HCT116 (cell line): ENCODE data around the gene ETV7. TPM values are rescaled to one million over a fixed set of nuclear protein-coding genes. Genes with fewer than 3 reads are reported as not detected.

ENCODE experiments used
- ATAC-seq: fragments of 200-7000 bp; cut with Tn5 transposase; 2 replicates; pipeline ENCODE4 v1.9.1; 2020; ENCODE audit warnings: mild to moderate bottlenecking, moderate library complexity
- BruUV-seq: library from RNA; stranded (reverse); fragments of 400-500 nt; replicated peaks from 2 replicates; lab custom pipeline; 2021; lab: Mats Ljungman, UMichigan
- CTCF ChIA-PET: fragments of 300-600 bp; sonication (Branson Sonifier 250); formaldehyde crosslinking; loops from one replicate; lab custom pipeline; 2021; ENCODE audit warnings: antibody characterized with exemption; lab: Charles Lee
- POLR2A ChIA-PET: fragments of 300-600, 350-600 bp; sonication (Branson Sonifier 250); formaldehyde crosslinking; loops from one replicate; lab custom pipeline; 2021; ENCODE audit warnings: antibody characterized with exemption; lab: Charles Lee
- RAD21 ChIA-PET, 2 experiments: fragments of 300-600 bp; sonication (Branson Sonifier 250); formaldehyde crosslinking; loops; one replicate each; lab custom pipeline; 2023; ENCODE audit warnings: low total read pairs in 2 of 2; ENCODE audit not compliant: uncharacterized antibody in 2 of 2, unreplicated experiment in 2 of 2, low non-redundant PET in 1 of 2; lab: Charles Lee
- DNase-seq: peaks from one replicate; pipeline ENCODE4 v3.0.0-alpha.2; 2010; ENCODE audit warnings: low read depth, low spot score
- H2AFZ ChIP-seq: fragments of 200-600 bp; shearing (Covaris generic), sonication (generic); 2 replicates; pipeline ENCODE4 v1.6.1; 2017; ENCODE audit warnings: low read depth, mixed run types, mixed read lengths, antibody characterized with exemption, low read length; ENCODE audit not compliant: poor library complexity, severe bottlenecking
- H3K27ac ChIP-seq: 2 replicates; pipeline ENCODE4 v1.5.1; 2012; ENCODE audit warnings: low read depth, low read length
- H3K27me3 ChIP-seq: fragments of 200-600 bp; sonication (generic); 2 replicates; pipeline ENCODE4 v1.6.1; 2016; ENCODE audit warnings: mixed run types, low read length, mixed read lengths; ENCODE audit not compliant: insufficient read depth
- H3K36me3 ChIP-seq, 2 experiments: fragments of 200-500 bp in 1 of 2; fragments of 200-600 bp in 1 of 2; sonication (Bioruptor generic) in 1 of 2; sonication (generic) in 1 of 2; 2 replicates each; pipeline versions ENCODE4 v1.5.1 to v1.6.1; 2014 to 2016; ENCODE audit warnings: low read length in 2 of 2, inconsistent platforms in 1 of 2, mixed read lengths in 1 of 2, mixed run types in 1 of 2; ENCODE audit not compliant: insufficient read depth in 2 of 2, control insufficient read depth in 1 of 2
- H3K4me1 ChIP-seq, 2 experiments: fragments of 200-600 bp in 1 of 2; sonication (generic) in 1 of 2; 2 replicates each; pipeline versions ENCODE4 v1.5.1 to v1.6.1; 2012 to 2017; ENCODE audit warnings: low read length in 2 of 2, inconsistent platforms in 1 of 2, mild to moderate bottlenecking in 1 of 2, mixed read lengths in 1 of 2, mixed run types in 1 of 2, moderate library complexity in 1 of 2; ENCODE audit not compliant: insufficient read depth in 2 of 2, control insufficient read depth in 1 of 2
- H3K4me2 ChIP-seq: fragments of 200-600 bp; sonication (generic); 2 replicates; pipeline ENCODE4 v1.6.1; 2017; ENCODE audit warnings: mixed run types, low read length, mixed read lengths
- H3K4me3 ChIP-seq, 2 experiments: fragments of 200-600 bp in 1 of 2; sonication (generic) in 1 of 2; replicated peaks in 1 of 2; 2 replicates each; pipeline ENCODE4 v1.5.1; 2011 to 2016; ENCODE audit warnings: low read length in 2 of 2, control low read depth in 1 of 2, low read depth in 1 of 2, mild to moderate bottlenecking in 1 of 2, mixed read lengths in 1 of 2, mixed run types in 1 of 2
- H3K79me2 ChIP-seq: fragments of 200-600 bp; sonication (generic); 2 replicates; pipeline ENCODE4 v1.6.1; 2017; ENCODE audit warnings: mild to moderate bottlenecking, mixed run types, low read length, moderate library complexity, mixed read lengths; ENCODE audit not compliant: insufficient read depth
- H3K9ac ChIP-seq: fragments of 200-600 bp; sonication (generic); 2 replicates; pipeline ENCODE4 v1.6.1; 2016; ENCODE audit warnings: low read length, mixed read lengths
- H3K9me2 ChIP-seq: fragments of 200-600 bp; sonication (generic), shearing (Covaris generic); 2 replicates; pipeline ENCODE4 v1.6.1; 2017; ENCODE audit warnings: mixed run types, mild to moderate bottlenecking, moderate library complexity; ENCODE audit not compliant: insufficient read depth
- H3K9me3 ChIP-seq, 2 experiments: fragments of 200-500 bp in 1 of 2; fragments of 200-600 bp in 1 of 2; sonication (Bioruptor generic) in 1 of 2; sonication (generic) in 1 of 2; 2 replicates each; pipeline ENCODE4 v1.6.1; 2014 to 2017; ENCODE audit warnings: low read length in 2 of 2, mixed read lengths in 2 of 2, inconsistent platforms in 1 of 2, low read depth in 1 of 2, mild to moderate bottlenecking in 1 of 2, mixed run types in 1 of 2, moderate library complexity in 1 of 2; ENCODE audit not compliant: control insufficient read depth in 1 of 2, insufficient read depth in 1 of 2
- H4K20me1 ChIP-seq: fragments of 200-600 bp; sonication (generic), shearing (Covaris generic); 2 replicates; pipeline ENCODE4 v1.6.1; 2017; ENCODE audit warnings: mixed run types, mild to moderate bottlenecking, moderate library complexity; ENCODE audit not compliant: insufficient read depth
- CBX3 ChIP-seq: IDR thresholded peaks from 2 replicates; pipeline ENCODE4 v1.6.1; 2012; ENCODE audit warnings: low read depth
- CEBPB ChIP-seq: IDR thresholded peaks from 2 replicates; pipeline ENCODE4 v1.6.1; 2012; ENCODE audit warnings: low read depth
- EGR1 ChIP-seq: IDR thresholded peaks from 2 replicates; pipeline ENCODE4 v1.6.1; 2012; ENCODE audit warnings: low read depth
- EZH2 ChIP-seq: fragments of 200-600 bp; sonication (generic); IDR thresholded peaks from 2 replicates; pipeline ENCODE4 v1.6.1; 2017; ENCODE audit warnings: antibody characterized with exemption, mixed run types
- EZH2phosphoT487 ChIP-seq: fragments of 200-600 bp; IDR thresholded peaks from 2 replicates; pipeline ENCODE4 v1.6.1; 2018; ENCODE audit warnings: antibody characterized with exemption, borderline replicate concordance
- POLR2A ChIP-seq: IDR thresholded peaks from 2 replicates; pipeline ENCODE4 v1.7.0; 2011; ENCODE audit warnings: borderline replicate concordance; ENCODE audit not compliant: insufficient read depth, insufficient read length; ENCODE audit errors: extremely low read depth
- POLR2AphosphoS5 ChIP-seq: IDR thresholded peaks from 2 replicates; pipeline ENCODE4 v1.6.1; 2011; ENCODE audit warnings: mild to moderate bottlenecking, low read depth, low read length, moderate library complexity
- SIN3A ChIP-seq: IDR thresholded peaks from 2 replicates; pipeline ENCODE4 v1.6.1; 2012; ENCODE audit warnings: low read depth
- SP1 ChIP-seq: IDR thresholded peaks from 2 replicates; pipeline ENCODE4 v1.6.1; 2012; ENCODE audit warnings: low read depth
- SRF ChIP-seq: IDR thresholded peaks from 2 replicates; pipeline ENCODE4 v1.6.1; 2012; ENCODE audit warnings: low read depth
- TCF7L2 ChIP-seq: IDR thresholded peaks from 2 replicates; pipeline ENCODE4 v1.7.0; 2011; ENCODE audit warnings: borderline replicate concordance, inconsistent platforms; ENCODE audit not compliant: insufficient read depth, insufficient read length; ENCODE audit errors: extremely low read depth
- ZFX ChIP-seq: fragments of 450-650 bp; IDR thresholded peaks from 2 replicates; pipeline ENCODE4 v1.6.1; 2017
- ZNF274 ChIP-seq: fragments of 200-500 bp; sonication (Bioruptor generic); IDR thresholded peaks from 2 replicates; pipeline ENCODE4 v1.6.1; 2014; ENCODE audit warnings: mild to moderate bottlenecking, low read depth, low read length, inconsistent platforms
- intact Hi-C: fragments of 100-400 bp; cut with micrococcal nuclease; formaldehyde crosslinking; loops from 2 replicates; pipeline ENCODE4 v1.10.0; 2022
- total RNA-seq: library from RNA; stranded (reverse); gene quantifications from one replicate; pipeline ENCODE4 v1.2.1, GENCODE V29; 2021; ENCODE audit not compliant: unreplicated experiment
- TF ChIP-seq, protein P1 (sequence below): IDR thresholded peaks from 2 replicates; pipeline ENCODE4 v1.6.1; 2011; ENCODE audit warnings: mild to moderate bottlenecking, low read length, moderate library complexity; ENCODE audit not compliant: insufficient replicate concordance; ENCODE audit errors: extremely low read depth
- TF ChIP-seq, protein P2 (sequence below): IDR thresholded peaks from 2 replicates; pipeline ENCODE4 v1.6.1; 2012; ENCODE audit warnings: low read depth
- TF ChIP-seq, protein P3 (sequence below): IDR thresholded peaks from 2 replicates; pipeline ENCODE4 v1.6.1; 2012
- TF ChIP-seq, protein P4 (sequence below): IDR thresholded peaks from 2 replicates; pipeline ENCODE4 v1.6.1; 2012
- TF ChIP-seq, protein P5 (sequence below), 3 experiments: fragments of 200-600 bp in 1 of 3; sonication (generic) in 1 of 3; IDR thresholded peaks in 2 of 3; conservative IDR thresholded peaks in 1 of 3; 2 replicates each; pipeline ENCODE4 v1.5.1; 2012 to 2017; ENCODE audit warnings: low read depth in 2 of 3, low read length in 2 of 3, antibody characterized with exemption in 1 of 3, borderline replicate concordance in 1 of 3, control low read depth in 1 of 3, mild to moderate bottlenecking in 1 of 3, mixed read lengths in 1 of 3, mixed run types in 1 of 3, moderate library complexity in 1 of 3; ENCODE audit not compliant: insufficient read depth in 1 of 3

The ETV7 gene
- total RNA-seq, 1 experiment from 2014 or later = 1.0 TPM

DNA sequence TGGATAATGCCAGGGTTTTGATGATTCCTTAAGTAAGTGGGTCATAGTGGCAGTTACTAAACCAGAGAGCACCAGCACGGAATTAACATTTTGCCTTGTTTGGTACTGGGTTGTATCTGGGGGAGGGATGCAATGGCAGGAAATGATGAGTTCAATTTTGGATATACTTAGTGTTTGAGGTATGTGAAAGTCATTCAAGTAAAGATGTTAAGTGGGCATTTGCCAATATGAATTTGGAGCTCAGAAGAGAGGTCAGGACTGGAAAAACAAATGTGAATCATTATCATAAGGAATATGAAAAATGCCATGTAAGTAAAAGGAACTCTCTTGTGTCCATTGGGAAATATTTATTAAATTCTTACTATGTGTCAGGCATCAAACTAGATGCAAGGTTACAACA is 49.0 kb upstream of the ETV7 start:
- Histone ChIP-seq H3K27ac (no peak overlapping the region), H3K4me3 (no peak overlapping the region), H3K27me3 (no peaks in the 10 kb centered on the region), H3K36me3 (no peaks in the 10 kb centered on the region), H4K20me1 (no peaks in the 10 kb centered on the region), H2AFZ (no peak overlapping the region), H3K79me2 (no peaks in the 10 kb centered on the region), H3K4me2 (no peak overlapping the region), H3K4me1 (peaks cover 6 to 18% of the 10 kb centered on the region in 2 experiments), H3K9me3 (no peaks in the 10 kb centered on the region), H3K9me2 (no peaks in the 10 kb centered on the region), H3K9ac (no peak overlapping the region)
- TF ChIP-seq EZH2 = no peak
- TF ChIP-seq CBX3 = no peak
- TF ChIP-seq, protein P1, sequence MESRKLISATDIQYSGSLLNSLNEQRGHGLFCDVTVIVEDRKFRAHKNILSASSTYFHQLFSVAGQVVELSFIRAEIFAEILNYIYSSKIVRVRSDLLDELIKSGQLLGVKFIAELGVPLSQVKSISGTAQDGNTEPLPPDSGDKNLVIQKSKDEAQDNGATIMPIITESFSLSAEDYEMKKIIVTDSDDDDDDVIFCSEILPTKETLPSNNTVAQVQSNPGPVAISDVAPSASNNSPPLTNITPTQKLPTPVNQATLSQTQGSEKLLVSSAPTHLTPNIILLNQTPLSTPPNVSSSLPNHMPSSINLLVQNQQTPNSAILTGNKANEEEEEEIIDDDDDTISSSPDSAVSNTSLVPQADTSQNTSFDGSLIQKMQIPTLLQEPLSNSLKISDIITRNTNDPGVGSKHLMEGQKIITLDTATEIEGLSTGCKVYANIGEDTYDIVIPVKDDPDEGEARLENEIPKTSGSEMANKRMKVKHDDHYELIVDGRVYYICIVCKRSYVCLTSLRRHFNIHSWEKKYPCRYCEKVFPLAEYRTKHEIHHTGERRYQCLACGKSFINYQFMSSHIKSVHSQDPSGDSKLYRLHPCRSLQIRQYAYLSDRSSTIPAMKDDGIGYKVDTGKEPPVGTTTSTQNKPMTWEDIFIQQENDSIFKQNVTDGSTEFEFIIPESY = no peak
- no peak for TF ChIP-seq ZFX
- no peak for TF ChIP-seq POLR2AphosphoS5
- no peak for TF ChIP-seq SIN3A
- TF ChIP-seq, protein P2, sequence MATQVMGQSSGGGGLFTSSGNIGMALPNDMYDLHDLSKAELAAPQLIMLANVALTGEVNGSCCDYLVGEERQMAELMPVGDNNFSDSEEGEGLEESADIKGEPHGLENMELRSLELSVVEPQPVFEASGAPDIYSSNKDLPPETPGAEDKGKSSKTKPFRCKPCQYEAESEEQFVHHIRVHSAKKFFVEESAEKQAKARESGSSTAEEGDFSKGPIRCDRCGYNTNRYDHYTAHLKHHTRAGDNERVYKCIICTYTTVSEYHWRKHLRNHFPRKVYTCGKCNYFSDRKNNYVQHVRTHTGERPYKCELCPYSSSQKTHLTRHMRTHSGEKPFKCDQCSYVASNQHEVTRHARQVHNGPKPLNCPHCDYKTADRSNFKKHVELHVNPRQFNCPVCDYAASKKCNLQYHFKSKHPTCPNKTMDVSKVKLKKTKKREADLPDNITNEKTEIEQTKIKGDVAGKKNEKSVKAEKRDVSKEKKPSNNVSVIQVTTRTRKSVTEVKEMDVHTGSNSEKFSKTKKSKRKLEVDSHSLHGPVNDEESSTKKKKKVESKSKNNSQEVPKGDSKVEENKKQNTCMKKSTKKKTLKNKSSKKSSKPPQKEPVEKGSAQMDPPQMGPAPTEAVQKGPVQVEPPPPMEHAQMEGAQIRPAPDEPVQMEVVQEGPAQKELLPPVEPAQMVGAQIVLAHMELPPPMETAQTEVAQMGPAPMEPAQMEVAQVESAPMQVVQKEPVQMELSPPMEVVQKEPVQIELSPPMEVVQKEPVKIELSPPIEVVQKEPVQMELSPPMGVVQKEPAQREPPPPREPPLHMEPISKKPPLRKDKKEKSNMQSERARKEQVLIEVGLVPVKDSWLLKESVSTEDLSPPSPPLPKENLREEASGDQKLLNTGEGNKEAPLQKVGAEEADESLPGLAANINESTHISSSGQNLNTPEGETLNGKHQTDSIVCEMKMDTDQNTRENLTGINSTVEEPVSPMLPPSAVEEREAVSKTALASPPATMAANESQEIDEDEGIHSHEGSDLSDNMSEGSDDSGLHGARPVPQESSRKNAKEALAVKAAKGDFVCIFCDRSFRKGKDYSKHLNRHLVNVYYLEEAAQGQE = no peak
- TF ChIP-seq, protein P3, sequence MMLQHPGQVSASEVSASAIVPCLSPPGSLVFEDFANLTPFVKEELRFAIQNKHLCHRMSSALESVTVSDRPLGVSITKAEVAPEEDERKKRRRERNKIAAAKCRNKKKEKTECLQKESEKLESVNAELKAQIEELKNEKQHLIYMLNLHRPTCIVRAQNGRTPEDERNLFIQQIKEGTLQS = no peak
- TF ChIP-seq ZNF274 = no peak
- TF ChIP-seq EZH2phosphoT487 = no peak
- no peak for TF ChIP-seq SRF
- TF ChIP-seq CEBPB = no peak
- TF ChIP-seq, protein P4, sequence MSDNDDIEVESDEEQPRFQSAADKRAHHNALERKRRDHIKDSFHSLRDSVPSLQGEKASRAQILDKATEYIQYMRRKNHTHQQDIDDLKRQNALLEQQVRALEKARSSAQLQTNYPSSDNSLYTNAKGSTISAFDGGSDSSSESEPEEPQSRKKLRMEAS = no peak
- TF ChIP-seq, protein P5, sequence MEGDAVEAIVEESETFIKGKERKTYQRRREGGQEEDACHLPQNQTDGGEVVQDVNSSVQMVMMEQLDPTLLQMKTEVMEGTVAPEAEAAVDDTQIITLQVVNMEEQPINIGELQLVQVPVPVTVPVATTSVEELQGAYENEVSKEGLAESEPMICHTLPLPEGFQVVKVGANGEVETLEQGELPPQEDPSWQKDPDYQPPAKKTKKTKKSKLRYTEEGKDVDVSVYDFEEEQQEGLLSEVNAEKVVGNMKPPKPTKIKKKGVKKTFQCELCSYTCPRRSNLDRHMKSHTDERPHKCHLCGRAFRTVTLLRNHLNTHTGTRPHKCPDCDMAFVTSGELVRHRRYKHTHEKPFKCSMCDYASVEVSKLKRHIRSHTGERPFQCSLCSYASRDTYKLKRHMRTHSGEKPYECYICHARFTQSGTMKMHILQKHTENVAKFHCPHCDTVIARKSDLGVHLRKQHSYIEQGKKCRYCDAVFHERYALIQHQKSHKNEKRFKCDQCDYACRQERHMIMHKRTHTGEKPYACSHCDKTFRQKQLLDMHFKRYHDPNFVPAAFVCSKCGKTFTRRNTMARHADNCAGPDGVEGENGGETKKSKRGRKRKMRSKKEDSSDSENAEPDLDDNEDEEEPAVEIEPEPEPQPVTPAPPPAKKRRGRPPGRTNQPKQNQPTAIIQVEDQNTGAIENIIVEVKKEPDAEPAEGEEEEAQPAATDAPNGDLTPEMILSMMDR (IDR thresholded peaks at IDR 0.05 in 2 of 3, conservative IDR thresholded peaks at IDR 0.05 in 1 of 3; ENCODE audit: borderline replicate concordance in 1 of 3, insufficient read depth in 1 of 3, low read depth in 2 of 3, low read length in 2 of 3) = no peak
- no peak for TF ChIP-seq POLR2A
- no peak for TF ChIP-seq EGR1
- TF ChIP-seq TCF7L2 = no peak
- TF ChIP-seq SP1 = no peak
- ATAC-seq (no peak), DNase-seq (no peak)
- POLR2A ChIA-PET = no interaction called here
- RAD21 ChIA-PET = no interaction called here
- intact Hi-C loops = no loop called here
- CTCF ChIA-PET = interaction anchor here (2.8 kb wide), 1 partner anchor 13 kb away, joined by 9 read pairs; no protein-coding TSS in a partner anchor
- no TSS peak for BruUV-seq
